H1 (cell line): ENCODE data around the gene SLC39A11. TPM values are rescaled to one million over a fixed set of nuclear protein-coding genes. Genes with fewer than 3 reads are reported as not detected.

Experiments
- ASH2L ChIP-seq: fragments of 200-600, 300-600 bp; sonication (generic); IDR thresholded peaks from one replicate; pipeline ENCODE4 v1.7.1; 2017; ENCODE audit warnings: low read length
- BCL11A ChIP-seq, 2 experiments: IDR thresholded peaks; one replicate each; pipeline ENCODE4 v1.6.1; 2011; ENCODE audit warnings: low read depth in 2 of 2, low read length in 2 of 2, mild to moderate bottlenecking in 2 of 2
- CREB1 ChIP-seq: IDR thresholded peaks from 2 replicates; pipeline ENCODE4 v1.6.1; 2012; ENCODE audit warnings: inconsistent platforms
- E2F6 ChIP-seq: IDR thresholded peaks from 2 replicates; pipeline ENCODE4 v1.6.1; 2012; ENCODE audit warnings: inconsistent platforms
- EGR1 ChIP-seq: IDR thresholded peaks from 2 replicates; pipeline ENCODE4 v1.6.1; 2011; ENCODE audit warnings: low read depth, low read length, borderline replicate concordance
- EP300 ChIP-seq, 2 experiments: IDR thresholded peaks; 1 replicate in 1 of 2; 2 replicates in 1 of 2; pipeline ENCODE4 v1.6.1; 2011 to 2012; ENCODE audit warnings: low read depth in 2 of 2, low read length in 2 of 2, mild to moderate bottlenecking in 2 of 2, borderline replicate concordance in 1 of 2, inconsistent platforms in 1 of 2, moderate library complexity in 1 of 2
- HDAC6 ChIP-seq: IDR thresholded peaks from one replicate; pipeline ENCODE4 v1.7.1; 2012; ENCODE audit warnings: low read depth, mild to moderate bottlenecking, inconsistent platforms, low read length, moderate library complexity
- JUND ChIP-seq: IDR thresholded peaks from 2 replicates; pipeline ENCODE4 v1.6.1; 2011; ENCODE audit warnings: mild to moderate bottlenecking, improper control_type of control experiment, low read length
- KDM4A ChIP-seq: IDR thresholded peaks from one replicate; pipeline ENCODE4 v1.7.1; 2012; ENCODE audit warnings: low read depth, mild to moderate bottlenecking, moderate library complexity, low read length, inconsistent platforms; ENCODE audit not compliant: severe bottlenecking
- NANOG ChIP-seq: IDR thresholded peaks from 2 replicates; pipeline ENCODE4 v1.6.1; 2011; ENCODE audit warnings: low read length, low read depth, mild to moderate bottlenecking, inconsistent platforms; ENCODE audit not compliant: insufficient read depth, poor library complexity, severe bottlenecking
- POU5F1 ChIP-seq: IDR thresholded peaks from 2 replicates; pipeline ENCODE4 v1.6.1; 2011; ENCODE audit warnings: low read depth, mild to moderate bottlenecking, low read length, moderate library complexity
- RAD21 ChIP-seq, 2 experiments: IDR thresholded peaks in 1 of 2; conservative IDR thresholded peaks in 1 of 2; 2 replicates each; pipeline ENCODE4 v1.6.1; 2011; ENCODE audit warnings: low read depth in 2 of 2, low read length in 2 of 2, improper control_type of control experiment in 1 of 2, inconsistent platforms in 1 of 2, mild to moderate bottlenecking in 1 of 2, moderate library complexity in 1 of 2
- RBBP5 ChIP-seq: IDR thresholded peaks from 2 replicates; pipeline ENCODE4 v1.7.1; 2012; ENCODE audit warnings: low read depth, mild to moderate bottlenecking, inconsistent platforms, low read length, moderate library complexity, borderline replicate concordance
- RNF2 ChIP-seq: fragments of 200-900, 300-1000 bp; sonication (generic); IDR thresholded peaks from 2 replicates; pipeline ENCODE4 v1.7.1; 2016; ENCODE audit warnings: borderline replicate concordance, low read depth, mild to moderate bottlenecking, antibody characterized with exemption, low read length; ENCODE audit not compliant: poor library complexity, severe bottlenecking; ENCODE audit errors: missing control alignments
- SIN3A ChIP-seq, 2 experiments: IDR thresholded peaks in 1 of 2; conservative IDR thresholded peaks in 1 of 2; 2 replicates each; pipeline ENCODE4 v1.6.1; 2011 to 2012; ENCODE audit warnings: low read length in 2 of 2, improper control_type of control experiment in 1 of 2, low read depth in 1 of 2, mild to moderate bottlenecking in 1 of 2
- SIX5 ChIP-seq: IDR thresholded peaks from 2 replicates; pipeline ENCODE4 v1.6.1; 2011; ENCODE audit warnings: mild to moderate bottlenecking, low read depth, low read length
- SP1 ChIP-seq: IDR thresholded peaks from 2 replicates; pipeline ENCODE4 v1.6.1; 2011; ENCODE audit warnings: low read depth, low read length
- TAF7 ChIP-seq: optimal IDR thresholded peaks from 2 replicates; pipeline ENCODE3; 2011; ENCODE audit warnings: low read depth, mild to moderate bottlenecking, inconsistent platforms, low read length, moderate library complexity, borderline replicate concordance
- TEAD4 ChIP-seq: IDR thresholded peaks from 2 replicates; pipeline ENCODE4 v1.6.1; 2012; ENCODE audit warnings: low read depth, low read length, inconsistent platforms, mixed read lengths
- USF2 ChIP-seq: IDR thresholded peaks from 2 replicates; pipeline ENCODE4 v1.6.1; 2011; ENCODE audit warnings: low read length, improper control_type of control experiment
- polyA plus RNA-seq, 7 experiments: library from polyadenylated mRNA; depleted of rRNA in 3 of 7; stranded (reverse) in 5 of 7; unstranded in 2 of 7; fragments of >200 nt in 5 of 7; fragments of 200-250 nt in 2 of 7; gene quantifications; 1 replicate in 5 of 7; 2 replicates in 1 of 7; 4 replicates in 1 of 7; pipeline versions ENCODE4 v1.2.1 to v1.2.3, GENCODE V29; 2011 to 2013; ENCODE audit warnings: missing spikeins in 2 of 7, mixed read lengths in 2 of 7
- total RNA-seq: library from RNA; stranded (reverse); fragmentation: NEBNext Ultra II Directional; extraction: Animal tissue kit (Norgen Biotek cat#: 25700); gene quantifications from 2 replicates; pipeline ENCODE4 v1.2.1, GENCODE V29; 2021

SLC39A11 gene
- total and polyA plus RNA-seq, 2 of the 8 experiments (the other 6 are each of a cell fraction or from before 2014, with no cell fraction given), result 12.2 to 19.6 TPM

- peak; percentile 10 to 16; a peak in 2 of 4 replicates for TF ChIP-seq RAD21 (IDR thresholded peaks at IDR 0.05 in 1 of 2, conservative IDR thresholded peaks at IDR 0.05 in 1 of 2; ENCODE audit: low read depth in 2 of 2, low read length in 2 of 2)
- no peak for TF ChIP-seq E2F6
- TF ChIP-seq HDAC6, result no peak
- no peak for TF ChIP-seq RBBP5
- TF ChIP-seq ASH2L, result peak; percentile 38
- TF ChIP-seq TAF7, result no peak
- TF ChIP-seq POU5F1, result peak; percentile 98
- TF ChIP-seq SIX5, result no peak
- TF ChIP-seq SIN3A (conservative IDR thresholded peaks at IDR 0.05 in 1 of 2, IDR thresholded peaks at IDR 0.05 in 1 of 2; ENCODE audit: low read depth in 1 of 2, low read length in 2 of 2), result no peak
- no peak for TF ChIP-seq JUND
- no peak for TF ChIP-seq EP300 (IDR thresholded peaks at IDR 0.05; ENCODE audit: borderline replicate concordance in 1 of 2, low read depth in 2 of 2, low read length in 2 of 2)
- TF ChIP-seq NANOG, result no peak
- no peak for TF ChIP-seq CREB1
- TF ChIP-seq USF2, result no peak
- no peak for TF ChIP-seq BCL11A (IDR thresholded peaks at IDR 0.05; ENCODE audit: low read depth in 2 of 2, low read length in 2 of 2)
- no peak for TF ChIP-seq KDM4A
- TF ChIP-seq TEAD4, result peak; percentile 32; the same call in 1 of the 2 replicates
- no peak for TF ChIP-seq EGR1
- peak; percentile 67 for TF ChIP-seq SP1
- no peak for TF ChIP-seq RNF2
These were observed 489.7 kb downstream of the SLC39A11 start (continued) for GRCh38 chr17:72602517-72603419.
